WTC11 (cell line): ENCODE results near the gene NLRP1. TPM values are rescaled to one million over a fixed set of nuclear protein-coding genes. Genes with fewer than 3 reads are reported as not detected.
"Not testable (repeated sequence)": the region's sequence is repeated elsewhere in the genome, so short reads cannot be mapped to it uniquely, and the experiment has no call there.

ENCODE experiments used
- ATAC-seq: fragments of 200-7000 bp; cut with Tn5 transposase; 2 replicates; pipeline ENCODE4 v1.10.0; 2021; ENCODE audit warnings: mild to moderate bottlenecking, moderate library complexity
- CTCF ChIA-PET: fragments of 300-600 bp; sonication (Branson Sonifier 250); formaldehyde crosslinking; loops from one replicate; lab custom pipeline; 2021; ENCODE audit warnings: antibody characterized with exemption; lab: Charles Lee
- POLR2A ChIA-PET: fragments of 350-600 bp; sonication (Branson Sonifier 250); formaldehyde crosslinking; loops from one replicate; lab custom pipeline; 2021; ENCODE audit warnings: antibody characterized with exemption; lab: Charles Lee
- DNase-seq: peaks from one replicate; pipeline ENCODE4 v3.0.0; 2021; ENCODE audit warnings: low spot score
- H3K27ac Mint-ChIP-seq: 2 replicates; pipeline ENCODE4 v1.8.0; 2021; ENCODE audit warnings: mixed read lengths
- H3K27me3 Mint-ChIP-seq: 2 replicates; pipeline ENCODE4 v1.8.0; 2021; ENCODE audit warnings: low read depth, mild to moderate bottlenecking, moderate library complexity, mixed read lengths
- H3K36me3 Mint-ChIP-seq: 2 replicates; pipeline ENCODE4 v1.8.0; 2021; ENCODE audit warnings: mixed read lengths
- H3K4me1 Mint-ChIP-seq: 2 replicates; pipeline ENCODE4 v1.8.0; 2022; ENCODE audit warnings: mixed read lengths
- H3K4me3 Mint-ChIP-seq: 2 replicates; pipeline ENCODE4 v1.8.0; 2021; ENCODE audit warnings: mild to moderate bottlenecking, moderate library complexity, mixed read lengths
- H3K9me3 Mint-ChIP-seq: 2 replicates; pipeline ENCODE4 v1.8.0; 2021; ENCODE audit warnings: mixed read lengths
- ATF1 ChIP-seq: sonication (generic); formaldehyde crosslinking; IDR thresholded peaks from 2 replicates; pipeline ENCODE4 v1.8.1; 2023; ENCODE audit warnings: mild to moderate bottlenecking, moderate library complexity, missing genetic modification reagents
- ATF3 ChIP-seq: sonication (generic); formaldehyde crosslinking; conservative IDR thresholded peaks from 2 replicates; pipeline ENCODE4 v1.8.1; 2022; ENCODE audit warnings: mild to moderate bottlenecking, missing genetic modification reagents
- ATF6 ChIP-seq: sonication (generic); formaldehyde crosslinking; IDR thresholded peaks from 2 replicates; pipeline ENCODE4 v1.8.1; 2023; ENCODE audit warnings: mild to moderate bottlenecking, missing genetic modification reagents
- CBFB ChIP-seq: sonication (generic); formaldehyde crosslinking; IDR thresholded peaks from 2 replicates; pipeline ENCODE4 v1.8.1; 2022; ENCODE audit warnings: mild to moderate bottlenecking, low read depth, missing genetic modification reagents
- CREB1 ChIP-seq: sonication (generic); formaldehyde crosslinking; IDR thresholded peaks from 2 replicates; pipeline ENCODE4 v1.8.0; 2023; ENCODE audit warnings: mild to moderate bottlenecking, missing genetic modification reagents
- EMX1 ChIP-seq: fragments of 250-450 bp; sonication (Bioruptor Pico); IDR thresholded peaks from 2 replicates; pipeline ENCODE4 v1.8.0; 2021; ENCODE audit warnings: mild to moderate bottlenecking
- HMGA2 ChIP-seq: fragments of 250-450 bp; sonication (Bioruptor Pico); IDR thresholded peaks from 2 replicates; pipeline ENCODE4 v1.4.0; 2021; ENCODE audit warnings: mild to moderate bottlenecking, moderate library complexity
- IRF1 ChIP-seq: sonication (generic); formaldehyde crosslinking; IDR thresholded peaks from 2 replicates; pipeline ENCODE4 v1.8.0; 2023; ENCODE audit warnings: missing genetic modification reagents
- JUN ChIP-seq: sonication (generic); formaldehyde crosslinking; IDR thresholded peaks from 2 replicates; pipeline ENCODE4 v1.8.0; 2023; ENCODE audit warnings: mild to moderate bottlenecking, missing genetic modification reagents
- NR1H2 ChIP-seq: sonication (generic); formaldehyde crosslinking; IDR thresholded peaks from 2 replicates; pipeline ENCODE4 v1.9.0; 2021; ENCODE audit warnings: mild to moderate bottlenecking, moderate library complexity, missing genetic modification reagents
- PRDM15 ChIP-seq: sonication (generic); formaldehyde crosslinking; IDR thresholded peaks from 2 replicates; pipeline ENCODE4 v1.8.0; 2022; ENCODE audit warnings: missing genetic modification reagents
- RELA ChIP-seq: sonication (generic); formaldehyde crosslinking; IDR thresholded peaks from 2 replicates; pipeline ENCODE4 v1.8.1; 2022; ENCODE audit warnings: missing genetic modification reagents, mild to moderate bottlenecking, borderline replicate concordance
- SOX15 ChIP-seq: fragments of 250-450 bp; sonication (Bioruptor Pico); IDR thresholded peaks from 2 replicates; pipeline ENCODE4 v1.9.0; 2021; ENCODE audit warnings: mild to moderate bottlenecking
- STAT6 ChIP-seq: sonication (generic); formaldehyde crosslinking; conservative IDR thresholded peaks from 2 replicates; pipeline ENCODE4 v1.8.1; 2023; ENCODE audit warnings: mild to moderate bottlenecking, low read depth, missing genetic modification reagents, moderate library complexity
- ZBTB43 ChIP-seq: sonication (generic); formaldehyde crosslinking; IDR thresholded peaks from 2 replicates; pipeline ENCODE4 v1.8.1; 2023; ENCODE audit warnings: mild to moderate bottlenecking, missing genetic modification reagents
- ZNF121 ChIP-seq: sonication (generic); formaldehyde crosslinking; IDR thresholded peaks from 2 replicates; pipeline ENCODE4 v1.8.0; 2023; ENCODE audit warnings: missing genetic modification reagents
- ZNF317 ChIP-seq: sonication (generic); formaldehyde crosslinking; IDR thresholded peaks from 2 replicates; pipeline ENCODE4 v1.8.1; 2023; ENCODE audit warnings: low read depth, mild to moderate bottlenecking, moderate library complexity, missing genetic modification reagents, borderline replicate concordance
- ZNF396 ChIP-seq: fragments of 250-450 bp; sonication (Bioruptor Pico); IDR thresholded peaks from 2 replicates; pipeline ENCODE4 v1.8.0; 2021; ENCODE audit warnings: mild to moderate bottlenecking, moderate library complexity, borderline replicate concordance
- ZNF423 ChIP-seq: fragments of 250-450 bp; sonication (Bioruptor Pico); IDR thresholded peaks from 2 replicates; pipeline ENCODE4 v2.1.2; 2022; ENCODE audit warnings: mild to moderate bottlenecking, moderate library complexity
- ZNF671 ChIP-seq: fragments of 250-450 bp; sonication (Bioruptor Pico); IDR thresholded peaks from 2 replicates; pipeline ENCODE4 v1.8.0; 2021; ENCODE audit warnings: mild to moderate bottlenecking
- total RNA-seq: library from RNA; stranded (reverse); gene quantifications from 3 replicates; pipeline ENCODE4 v1.2.3, GENCODE V29; 2021

Gene NLRP1
- total RNA-seq, 1 experiment from 2014 or later, result 17.6 TPM

- TF ChIP-seq ATF1 (CRISPR knock-in tag), result no peak
- TF ChIP-seq JUN, result no peak
- no peak for TF ChIP-seq CBFB (CRISPR knock-in tag)
- no peak for TF ChIP-seq RELA (CRISPR knock-in tag)
- no peak for TF ChIP-seq ZNF317 (CRISPR knock-in tag)
- no peak for TF ChIP-seq ZBTB43 (CRISPR knock-in tag)
- no peak for TF ChIP-seq ATF3 (CRISPR knock-in tag)
- no peak for TF ChIP-seq ZNF671 (CRISPR knock-in tag)
- TF ChIP-seq IRF1, result no peak
- TF ChIP-seq CREB1 (CRISPR knock-in tag), result no peak
- no peak for TF ChIP-seq HMGA2
- no peak for TF ChIP-seq ZNF121
- no peak for TF ChIP-seq SOX15 (CRISPR knock-in tag)
- TF ChIP-seq, all 79 proteins: peak for 0
Measured at GRCh38 chr17:5580367-5580766, 3.9 kb downstream of the NLRP1 start (continued).

- H3K4me3 Mint-ChIP-seq, CTCF ChIA-PET, H3K27ac Mint-ChIP-seq, H3K4me1 Mint-ChIP-seq, ATAC-seq, DNase-seq, H3K36me3 Mint-ChIP-seq, POLR2A ChIA-PET: not testable (repeated sequence)
- H3K9me3 Mint-ChIP-seq, result peaks cover 27% of the 10 kb centered on the region
- peaks cover 20% of the 10 kb centered on the region for H3K27me3 Mint-ChIP-seq
Measured at GRCh38 chr17:5578768-5579167, 5.5 kb downstream of the NLRP1 start.

- H3K27me3 Mint-ChIP-seq, result peaks cover 48% of the 10 kb centered on the region
- ATAC-seq, CTCF ChIA-PET, H3K4me1 Mint-ChIP-seq, POLR2A ChIA-PET, H3K27ac Mint-ChIP-seq, DNase-seq, H3K4me3 Mint-ChIP-seq: not testable (repeated sequence)
- peaks cover 53% of the 10 kb centered on the region for H3K9me3 Mint-ChIP-seq
- H3K36me3 Mint-ChIP-seq, result peaks cover 21% of the 10 kb centered on the region
Measured at GRCh38 chr17:5573017-5573416, 11.3 kb downstream of the NLRP1 start.

GRCh38 chr17:5571281-5571680 is 13.0 kb downstream of the NLRP1 start:
- POLR2A ChIA-PET, result no interaction called here
- DNase-seq, result no peak
- Mint-ChIP-seq H3K4me1 (no peaks in the 10 kb centered on the region), H3K27ac (no peak overlapping the region), H3K27me3 (peaks cover 39% of the 10 kb centered on the region), H3K9me3 (peaks cover 46% of the 10 kb centered on the region), H3K36me3 (peaks cover 21% of the 10 kb centered on the region), H3K4me3 (no peak overlapping the region)
- CTCF ChIA-PET, result no interaction called here
- ATAC-seq, result no peak
- TF ChIP-seq ZNF423 (no peak), PRDM15 (CRISPR knock-in tag) (no peak), STAT6 (CRISPR knock-in tag) (no peak), ZNF121 (no peak), ZNF396 (no peak), NR1H2 (CRISPR knock-in tag) (no peak), ATF6 (CRISPR knock-in tag) (no peak), EMX1 (no peak), CBFB (CRISPR knock-in tag) (no peak)
